Thyroid gland (tissue), 4 donors: ENCODE data around the gene SMCO2. TPM values are rescaled to one million over a fixed set of nuclear protein-coding genes. Genes with fewer than 3 reads are reported as not detected.

Experiments used
- DNase-seq, 2 donors: peaks; one replicate each; pipeline ENCODE4 v3.0.0-alpha.2; 2019
- H3K27ac ChIP-seq, 3 donors: fragments of 200-600 bp; sonication (generic); 1 replicate in 2 of 3; 2 replicates in 1 of 3; pipeline ENCODE4 v1.5.1; 2016 to 2019; ENCODE audit warnings: mild to moderate bottlenecking in 1 of 3, moderate library complexity in 1 of 3
- H3K27me3 ChIP-seq: fragments of 200-600 bp; sonication (generic); one replicate; pipeline ENCODE4 v1.5.1; 2019
- H3K36me3 ChIP-seq, 2 donors: fragments of 200-600 bp; sonication (generic); one replicate each; pipeline ENCODE4 v1.5.1; 2016 to 2019
- H3K4me1 ChIP-seq, 2 donors: fragments of 200-600 bp; sonication (generic); one replicate each; pipeline ENCODE4 v1.5.1; 2017 to 2019
- H3K4me3 ChIP-seq, 3 donors: fragments of 200-600 bp; sonication (generic); replicated peaks in 1 of 3; 1 replicate in 2 of 3; 2 replicates in 1 of 3; pipeline ENCODE4 v1.5.1; 2016; ENCODE audit warnings: mild to moderate bottlenecking in 1 of 3
- H3K9me3 ChIP-seq: fragments of 200-600 bp; sonication (generic); one replicate; pipeline ENCODE4 v1.5.1; 2017
- CTCF ChIP-seq, 6 experiments: fragments of 200-600 bp in 3 of 6; fragments of 450-650 bp in 3 of 6; sonication (generic) in 3 of 6; IDR thresholded peaks; one replicate each; pipeline ENCODE4 v1.5.1; 2016 to 2019; ENCODE audit warnings: antibody characterized with exemption in 6 of 6, mild to moderate bottlenecking in 2 of 6, inconsistent platforms in 1 of 6, moderate library complexity in 1 of 6
- POLR2A ChIP-seq, 2 donors: fragments of 450-650 bp; IDR thresholded peaks; one replicate each; pipeline ENCODE4 v1.6.1; 2017; ENCODE audit warnings: antibody characterized with exemption in 2 of 2, mild to moderate bottlenecking in 2 of 2, moderate library complexity in 1 of 2
- WGBS, 2 donors: methylation state at CpG; one replicate each; pipeline ENCODE4 v1.1.5; 2017; 5-methylcytosine and 5-hydroxymethylcytosine counted together
- intact Hi-C: fragments of 100-400 bp; cut with DNase I; formaldehyde crosslinking; loops from one replicate; pipeline ENCODE4 v1.15.1; 2023
- total RNA-seq, 4 donors: library from RNA; depleted of rRNA; stranded (reverse); fragments of >200 nt; gene quantifications; one replicate each; pipeline ENCODE4 v1.2.3, GENCODE V29; 2016

The SMCO2 gene
- total RNA-seq, 4 donors from 2014 or later, result not detected

- 85 to 90% methylated on average over 3 of the region's 3 CpGs for WGBS, 2 donors
- intact Hi-C loops, result no loop called here
- H3K27ac ChIP-seq, result peak overlapping the region in 1 of 3 donors; percentile 97
These were observed 82.3 kb downstream of the SMCO2 start for GRCh38 chr12:27528788-27529187.

GRCh38 chr12:27530157-27530922 is 83.8 kb downstream of the SMCO2 start:
- Histone ChIP-seq H3K4me3 (no peak overlapping the region), H3K4me1 (peaks cover 18 to 29% of the 10 kb centered on the region in 2 donors), H3K27ac (peak overlapping the region; percentile 8 to 97 (median 45)), H3K27me3 (no peaks in the 10 kb centered on the region), H3K9me3 (no peaks in the 10 kb centered on the region), H3K36me3 (no peaks in the 10 kb centered on the region)
- intact Hi-C loops, result no loop called here
- no peak for TF ChIP-seq POLR2A (IDR thresholded peaks at IDR 0.05)
- TF ChIP-seq CTCF (IDR thresholded peaks at IDR 0.05), result no peak
- DNase-seq, result peak in 1 of 2 donors; percentile 52
- 64 to 75% methylated on average over 7 of the region's 7 CpGs for WGBS, 2 donors

More at GRCh38 chr12:27528788-27529187, 82.3 kb downstream of the SMCO2 start:
- TF ChIP-seq CTCF (IDR thresholded peaks at IDR 0.05) (no peak), POLR2A (IDR thresholded peaks at IDR 0.05) (peak in 1 of 2 donors; percentile 15)
- H3K4me3 ChIP-seq, result no peak overlapping the region
- H3K9me3 ChIP-seq, result no peaks in the 10 kb centered on the region
- H3K36me3 ChIP-seq, result no peaks in the 10 kb centered on the region
- peaks cover 6 to 17% of the 10 kb centered on the region in 2 donors for H3K4me1 ChIP-seq
- no peaks in the 10 kb centered on the region for H3K27me3 ChIP-seq
- DNase-seq, result no peak

DNA sequence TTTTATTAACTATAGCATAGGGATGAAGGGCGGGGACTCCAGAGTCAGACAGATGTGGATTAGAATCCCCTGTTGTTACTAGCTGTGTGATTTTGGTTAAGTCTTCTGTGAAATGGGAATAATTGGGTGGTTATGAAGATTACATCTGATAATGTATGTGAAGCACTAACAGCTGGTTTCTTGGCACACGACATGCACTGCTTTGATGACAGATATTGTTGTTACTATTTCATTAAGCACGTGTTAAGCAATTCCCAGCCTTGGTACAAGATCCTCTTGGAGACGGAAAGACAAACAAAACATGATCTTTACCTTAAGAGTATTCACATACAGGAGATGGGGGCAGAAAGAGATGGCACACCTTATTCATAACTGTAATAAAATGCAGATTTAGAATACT is 85.4 kb downstream of the SMCO2 start:
- TF ChIP-seq CTCF (IDR thresholded peaks at IDR 0.05) (no peak), POLR2A (IDR thresholded peaks at IDR 0.05) (no peak)
- no peaks in the 10 kb centered on the region for H3K27me3 ChIP-seq
- H3K27ac ChIP-seq, result peak overlapping the region in 1 of 3 donors; percentile 97
- H3K9me3 ChIP-seq, result no peaks in the 10 kb centered on the region
- H3K4me1 ChIP-seq, result peaks cover 27 to 39% of the 10 kb centered on the region in 2 donors
- intact Hi-C loops, result no loop called here
- no peak for DNase-seq
- 71 to 81% methylated on average over 4 of the region's 4 CpGs for WGBS, 2 donors
- no peaks in the 10 kb centered on the region for H3K36me3 ChIP-seq
- no peak overlapping the region for H3K4me3 ChIP-seq

DNA sequence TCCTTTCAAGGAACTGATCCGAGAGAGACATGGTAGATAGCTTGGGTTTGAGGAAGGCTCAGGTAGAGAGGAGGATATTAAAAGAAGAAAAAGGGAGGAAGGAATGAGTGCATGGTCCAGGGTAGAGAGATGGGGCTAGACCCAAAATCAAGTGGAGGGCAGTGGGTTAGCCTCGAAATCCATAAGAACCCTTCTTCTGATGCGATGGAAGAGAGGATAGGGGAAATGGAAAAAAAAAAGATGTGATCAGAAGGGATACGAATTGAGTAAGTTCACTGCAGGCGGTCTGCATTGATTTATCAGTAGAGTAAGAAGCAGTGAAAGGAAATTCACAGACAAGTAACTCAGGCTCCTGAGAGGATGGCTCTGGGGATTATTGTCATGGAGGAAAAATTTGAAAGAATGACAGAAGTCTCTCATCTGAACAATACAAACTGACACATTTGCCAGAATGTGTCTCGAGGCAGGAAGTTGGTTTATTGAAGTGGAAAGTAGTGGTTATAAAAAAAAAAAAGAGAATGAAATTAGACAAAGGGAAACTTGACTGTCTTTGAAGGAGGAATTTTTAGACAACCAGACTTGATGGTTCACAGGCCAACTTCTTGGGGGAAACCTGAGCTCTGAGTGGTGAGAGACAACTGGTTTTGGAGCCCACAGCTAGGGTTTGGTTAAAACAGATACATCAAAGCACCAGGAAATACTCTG is 87.7 kb downstream of the SMCO2 start:
- no peaks in the 10 kb centered on the region for H3K9me3 ChIP-seq
- TF ChIP-seq POLR2A (IDR thresholded peaks at IDR 0.05) (no peak), CTCF (IDR thresholded peaks at IDR 0.05) (no peak)
- no peak overlapping the region for H3K4me3 ChIP-seq
- H3K4me1 ChIP-seq, result peaks cover 49 to 62% of the 10 kb centered on the region in 2 donors
- intact Hi-C loops, result no loop called here
- 77 to 79% methylated on average over 6 of the region's 6 CpGs for WGBS, 2 donors
- DNase-seq, result no peak
- peak overlapping the region; percentile 10 to 51 (median 38) for H3K27ac ChIP-seq
- no peaks in the 10 kb centered on the region for H3K27me3 ChIP-seq
- no peaks in the 10 kb centered on the region for H3K36me3 ChIP-seq

DNA sequence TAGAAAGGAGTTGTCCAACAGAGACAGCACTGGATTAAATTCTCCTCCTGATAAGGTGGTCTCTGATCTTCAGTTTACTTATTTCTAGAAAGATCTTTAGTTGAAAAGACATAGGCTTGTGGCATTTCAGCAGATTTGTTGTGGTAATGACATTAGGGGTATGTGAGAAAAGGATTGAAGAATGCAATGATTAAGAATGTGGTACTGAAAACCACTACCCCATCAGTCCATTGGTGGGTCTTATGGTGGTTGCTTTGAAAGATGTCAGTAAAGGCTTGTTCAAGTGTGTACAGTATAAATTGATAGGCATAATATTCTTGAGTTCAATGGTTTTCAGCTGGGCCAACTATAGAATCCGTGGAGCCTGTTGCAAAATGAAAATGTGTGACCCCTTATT is 88.2 kb downstream of the SMCO2 start:
- no peak for DNase-seq
- Histone ChIP-seq H3K27ac (peak overlapping the region; percentile 10 to 51 (median 38)), H3K9me3 (no peaks in the 10 kb centered on the region), H3K4me1 (peaks cover 52 to 67% of the 10 kb centered on the region in 2 donors), H3K27me3 (no peaks in the 10 kb centered on the region), H3K4me3 (no peak overlapping the region), H3K36me3 (no peaks in the 10 kb centered on the region)
- WGBS, 2 donors, result 91 to 98% methylated on average over 1 of the region's 1 CpG
- intact Hi-C loops, result no loop called here
- no peak for TF ChIP-seq CTCF (IDR thresholded peaks at IDR 0.05)
- TF ChIP-seq POLR2A (IDR thresholded peaks at IDR 0.05), result no peak
